ENCODE measurements around the gene CIAO2B.

Gene CIAO2B

GRCh38 chr16:66923247-66923731, 10.9 kb downstream of the CIAO2B start:
- H3K4me3 ChIP-seq (ENCODE audit: low read length): no peak overlapping the region
- TF ChIP-seq, protein P1, sequence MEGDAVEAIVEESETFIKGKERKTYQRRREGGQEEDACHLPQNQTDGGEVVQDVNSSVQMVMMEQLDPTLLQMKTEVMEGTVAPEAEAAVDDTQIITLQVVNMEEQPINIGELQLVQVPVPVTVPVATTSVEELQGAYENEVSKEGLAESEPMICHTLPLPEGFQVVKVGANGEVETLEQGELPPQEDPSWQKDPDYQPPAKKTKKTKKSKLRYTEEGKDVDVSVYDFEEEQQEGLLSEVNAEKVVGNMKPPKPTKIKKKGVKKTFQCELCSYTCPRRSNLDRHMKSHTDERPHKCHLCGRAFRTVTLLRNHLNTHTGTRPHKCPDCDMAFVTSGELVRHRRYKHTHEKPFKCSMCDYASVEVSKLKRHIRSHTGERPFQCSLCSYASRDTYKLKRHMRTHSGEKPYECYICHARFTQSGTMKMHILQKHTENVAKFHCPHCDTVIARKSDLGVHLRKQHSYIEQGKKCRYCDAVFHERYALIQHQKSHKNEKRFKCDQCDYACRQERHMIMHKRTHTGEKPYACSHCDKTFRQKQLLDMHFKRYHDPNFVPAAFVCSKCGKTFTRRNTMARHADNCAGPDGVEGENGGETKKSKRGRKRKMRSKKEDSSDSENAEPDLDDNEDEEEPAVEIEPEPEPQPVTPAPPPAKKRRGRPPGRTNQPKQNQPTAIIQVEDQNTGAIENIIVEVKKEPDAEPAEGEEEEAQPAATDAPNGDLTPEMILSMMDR (conservative IDR thresholded peaks at IDR 0.05; ENCODE audit: low read length): no peak
- no peak for DNase-seq (ENCODE audit: low read depth)

- TF ChIP-seq, protein P1 (conservative IDR thresholded peaks at IDR 0.05; ENCODE audit: low read length): no peak
- DNase-seq (ENCODE audit: low read depth): no peak
- H3K4me3 ChIP-seq (ENCODE audit: low read length): no peak overlapping the region
Measured at GRCh38 chr16:66921729-66922450, 12.3 kb downstream of the CIAO2B start.

DNA sequence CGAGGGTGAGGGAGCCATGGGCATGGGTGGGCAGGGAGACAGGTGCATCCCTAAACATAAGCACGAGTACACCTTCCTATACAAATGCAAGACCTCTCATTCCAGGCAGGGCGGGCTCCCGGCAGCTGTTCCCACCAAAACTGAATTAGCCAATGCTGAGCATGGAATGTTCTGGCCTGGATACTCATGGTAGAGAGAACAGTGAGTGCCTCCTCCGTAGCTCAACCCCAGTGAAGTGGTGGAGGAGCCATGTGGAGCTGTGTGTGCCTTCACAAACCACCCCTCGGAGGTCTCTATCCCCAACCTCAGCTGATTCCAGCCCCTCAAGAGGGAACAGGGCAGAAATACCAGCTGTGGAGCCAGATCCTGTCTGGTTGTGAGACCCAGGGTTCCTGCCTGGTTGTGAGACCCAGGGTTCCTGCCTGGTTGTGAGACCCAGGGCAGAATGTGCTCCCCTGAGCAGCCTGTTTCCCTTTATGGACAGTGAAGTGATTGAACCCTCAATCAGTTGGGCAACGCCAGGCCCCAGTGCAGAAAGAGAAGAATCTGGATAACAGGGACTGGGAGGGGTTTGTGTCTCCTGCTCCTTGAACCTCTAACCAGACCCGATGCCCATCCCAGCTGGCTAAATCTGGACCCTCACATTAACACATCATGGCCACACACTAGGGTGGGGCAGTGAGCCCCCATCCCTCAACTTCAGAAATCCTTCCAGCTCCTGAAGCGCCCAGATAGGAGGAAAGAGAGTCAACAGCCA, 13.1 kb downstream of the CIAO2B start:
- no peak for DNase-seq (ENCODE audit: low read depth)
- H3K4me3 ChIP-seq (ENCODE audit: low read length): no peak overlapping the region
- TF ChIP-seq, protein P1 (conservative IDR thresholded peaks at IDR 0.05; ENCODE audit: low read length): no peak

DNA sequence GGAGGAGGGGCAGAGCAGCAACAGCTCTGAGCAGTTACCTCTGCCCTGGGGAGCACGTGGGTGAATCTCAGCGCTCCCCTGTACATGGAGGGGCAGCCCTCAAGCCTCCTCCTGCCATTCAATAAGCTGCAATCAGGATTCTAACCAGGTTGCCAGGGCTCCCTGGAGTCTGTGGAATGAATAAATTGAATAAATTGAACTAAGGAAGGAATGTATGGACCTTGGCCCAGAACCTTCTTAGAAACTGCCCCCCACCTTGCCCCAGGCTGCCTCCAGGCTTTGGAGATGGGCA, 14.0 kb downstream of the CIAO2B start:
- no peak for DNase-seq (ENCODE audit: low read depth)
- TF ChIP-seq, protein P1 (conservative IDR thresholded peaks at IDR 0.05; ENCODE audit: low read length): no peak
- H3K4me3 ChIP-seq (ENCODE audit: low read length): no peak overlapping the region

GRCh38 chr16:66919569-66920298, 14.5 kb downstream of the CIAO2B start:
- TF ChIP-seq, protein P1 (conservative IDR thresholded peaks at IDR 0.05; ENCODE audit: low read length): no peak
- H3K4me3 ChIP-seq (ENCODE audit: low read length): no peak overlapping the region
- DNase-seq (ENCODE audit: low read depth): no peak

GRCh38 chr16:66918803-66919568, 15.2 kb downstream of the CIAO2B start, which contains the start of gene CDH16:
CDH16 (minus strand) TSS chr16:66918885; CDS start chr16:66918065, 820 bp downstream.
- DNase-seq (ENCODE audit: low read depth): no peak
- H3K4me3 ChIP-seq (ENCODE audit: low read length): no peak within 1 kb of the TSS
- TF ChIP-seq, protein P1 (conservative IDR thresholded peaks at IDR 0.05; ENCODE audit: low read length): no peak

Data from AG10803 (cell line).